NCI-H748 treated with DMSO at 0.1 percent for 48 hours (cell line): ENCODE results near the gene ZNF639.
"Not testable (repeated sequence)": the region's sequence is repeated elsewhere in the genome, so short reads cannot be mapped to it uniquely, and the experiment has no call there.

Source experiments
- DNase-seq: peaks from one replicate; lab custom pipeline; 2025; lab: John Stamatoyannopoulos, UW

The ZNF639 gene, protein sequence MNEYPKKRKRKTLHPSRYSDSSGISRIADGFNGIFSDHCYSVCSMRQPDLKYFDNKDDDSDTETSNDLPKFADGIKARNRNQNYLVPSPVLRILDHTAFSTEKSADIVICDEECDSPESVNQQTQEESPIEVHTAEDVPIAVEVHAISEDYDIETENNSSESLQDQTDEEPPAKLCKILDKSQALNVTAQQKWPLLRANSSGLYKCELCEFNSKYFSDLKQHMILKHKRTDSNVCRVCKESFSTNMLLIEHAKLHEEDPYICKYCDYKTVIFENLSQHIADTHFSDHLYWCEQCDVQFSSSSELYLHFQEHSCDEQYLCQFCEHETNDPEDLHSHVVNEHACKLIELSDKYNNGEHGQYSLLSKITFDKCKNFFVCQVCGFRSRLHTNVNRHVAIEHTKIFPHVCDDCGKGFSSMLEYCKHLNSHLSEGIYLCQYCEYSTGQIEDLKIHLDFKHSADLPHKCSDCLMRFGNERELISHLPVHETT

GRCh38 chr3:179322286-179323196, at the start of gene ZNF639:
Gene ZNF639, plus strand, starts transcription at chr3:179323031. Its CDS starts 5,263 bp downstream, at chr3:179328294.
- DNase-seq = peak; percentile 51

DNA sequence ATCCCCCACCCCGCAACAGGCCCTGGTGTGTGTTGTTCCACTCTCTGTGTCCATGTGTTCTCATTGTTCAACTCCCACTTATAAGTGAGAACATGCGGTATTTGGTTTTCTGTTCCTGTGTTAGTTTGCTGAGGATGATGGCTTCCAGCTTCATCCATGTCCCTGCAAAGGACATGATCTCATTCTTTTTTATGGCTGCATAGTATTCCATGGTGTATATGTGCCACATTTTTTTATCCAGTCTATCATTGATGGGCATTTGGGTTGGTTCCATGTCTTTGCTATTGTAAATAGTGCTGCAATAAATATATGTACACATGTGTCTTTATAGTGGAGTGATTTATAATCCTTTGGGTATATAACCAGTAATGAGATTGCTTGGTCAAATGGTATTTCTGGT, 48.4 kb upstream of the ZNF639 start:
- not testable (repeated sequence) for DNase-seq

- DNase-seq = no peak
Measured at GRCh38 chr3:179276001-179276400, 46.8 kb upstream of the ZNF639 start.

- DNase-seq = no peak
Measured at GRCh38 chr3:179276743-179277142, 46.1 kb upstream of the ZNF639 start.

DNA sequence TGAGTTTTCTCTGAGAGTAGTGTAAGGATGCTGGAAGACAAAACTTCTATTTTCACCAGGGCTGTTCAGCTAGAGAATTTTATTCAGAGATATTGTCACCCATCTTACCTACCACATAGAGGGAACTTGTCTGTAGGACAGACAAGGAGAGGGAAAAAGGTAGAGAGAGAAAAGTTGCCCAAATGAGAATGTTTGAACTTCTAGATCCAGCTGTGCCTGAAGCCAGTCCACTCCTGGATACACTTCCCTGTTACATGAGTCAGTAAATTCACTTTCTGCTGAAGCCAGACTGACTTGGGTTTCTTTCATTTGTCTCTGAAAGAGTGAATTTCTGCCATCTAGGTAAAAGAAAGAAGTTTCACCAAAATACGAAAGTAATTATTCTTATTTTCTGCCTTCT, 44.7 kb upstream of the ZNF639 start:
- no peak for DNase-seq

DNA sequence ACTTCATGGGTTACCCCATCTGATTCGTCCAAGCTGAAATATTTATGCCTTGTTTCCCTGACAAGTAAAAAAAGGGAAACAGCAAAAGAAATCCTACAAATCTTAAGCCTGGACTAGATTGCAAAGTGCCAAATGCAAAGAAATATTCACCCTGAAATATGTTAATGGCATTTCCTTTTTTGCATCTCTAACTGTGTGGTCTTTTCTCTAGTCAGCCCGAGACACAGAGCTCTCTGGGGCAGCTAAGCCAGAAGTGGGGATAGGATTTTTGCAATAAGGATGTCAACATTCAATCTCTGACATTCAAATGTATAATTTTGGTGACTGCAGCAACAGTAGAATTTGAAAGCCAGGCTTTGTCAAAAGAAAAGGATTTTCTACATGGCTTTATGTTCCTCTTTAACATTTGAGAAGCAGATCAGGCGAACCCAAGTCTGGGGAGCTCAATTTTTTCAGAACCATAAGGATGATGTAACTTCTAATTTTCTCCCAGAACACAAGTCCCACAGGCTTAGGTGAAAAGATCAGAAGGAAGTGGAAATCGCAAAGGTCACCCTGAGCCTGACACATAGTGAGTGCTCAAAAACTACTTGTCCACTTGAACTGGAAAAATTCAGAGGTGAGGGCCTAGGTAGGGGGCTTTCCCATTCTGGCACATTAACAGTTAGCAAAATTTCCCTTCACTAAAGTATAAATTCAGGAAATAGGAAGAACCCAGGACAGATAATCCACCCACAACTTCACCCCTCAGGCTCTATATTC, 43.7 kb upstream of the ZNF639 start:
- DNase-seq = no peak

DNA sequence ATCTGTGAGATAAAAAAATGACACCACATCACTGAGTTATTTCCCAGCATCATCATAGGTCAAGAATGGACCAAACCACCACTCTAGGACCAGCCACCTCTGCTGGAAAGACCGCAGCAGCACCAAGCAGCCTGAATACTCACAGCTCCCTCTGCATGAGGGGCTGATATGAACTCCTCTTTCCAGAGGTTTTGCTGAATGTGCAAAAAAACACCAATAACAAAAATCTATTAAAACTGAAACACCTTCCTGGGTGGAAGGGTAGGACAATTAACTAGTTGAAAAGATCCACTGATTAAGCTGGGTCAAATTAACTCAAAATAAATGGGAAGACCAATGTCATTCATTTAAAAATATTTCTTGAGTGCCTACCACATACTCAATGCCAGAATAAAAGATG, 43.0 kb upstream of the ZNF639 start:
- no peak for DNase-seq

DNA sequence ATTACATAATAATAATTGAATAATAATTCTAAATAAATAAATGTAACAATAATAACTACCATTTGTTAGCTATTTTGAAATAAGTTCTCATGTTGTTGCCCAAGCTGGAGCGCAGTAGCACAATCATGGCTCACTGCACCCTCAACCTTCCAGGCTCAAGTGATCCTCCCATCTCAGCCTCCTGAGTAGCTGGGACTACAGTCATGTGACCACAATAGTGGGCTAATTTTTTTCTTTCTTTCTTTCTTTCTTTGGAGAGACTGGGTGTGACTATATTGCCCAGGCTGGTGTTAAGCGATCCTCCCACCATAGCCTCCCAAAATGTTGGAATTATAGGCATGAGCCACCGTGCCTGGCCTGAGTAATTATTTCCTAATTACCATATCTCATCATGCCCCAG, 41.0 kb upstream of the ZNF639 start:
- DNase-seq = no peak

- no peak for DNase-seq
Measured at GRCh38 chr3:179286331-179286730, 36.5 kb upstream of the ZNF639 start.

DNA sequence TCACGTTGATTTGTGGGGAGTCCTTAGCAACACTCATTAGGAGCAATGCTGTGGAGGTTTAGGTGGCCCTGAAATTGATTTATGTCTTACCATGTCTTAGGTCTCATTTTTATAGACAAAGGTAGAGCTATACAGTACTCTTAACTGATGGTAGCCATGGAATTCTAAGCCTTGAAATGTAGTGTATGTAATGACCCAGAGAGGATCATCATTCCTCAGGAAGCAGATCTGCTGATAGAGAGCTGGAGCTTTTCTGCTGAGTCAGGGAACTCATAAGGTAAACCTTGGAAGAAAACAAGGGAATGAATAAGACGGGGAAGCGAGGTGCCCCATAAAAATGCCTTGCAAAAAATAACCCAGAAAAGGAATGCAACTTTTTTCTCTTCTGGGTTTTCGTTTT, 34.0 kb upstream of the ZNF639 start:
- DNase-seq = no peak

DNA sequence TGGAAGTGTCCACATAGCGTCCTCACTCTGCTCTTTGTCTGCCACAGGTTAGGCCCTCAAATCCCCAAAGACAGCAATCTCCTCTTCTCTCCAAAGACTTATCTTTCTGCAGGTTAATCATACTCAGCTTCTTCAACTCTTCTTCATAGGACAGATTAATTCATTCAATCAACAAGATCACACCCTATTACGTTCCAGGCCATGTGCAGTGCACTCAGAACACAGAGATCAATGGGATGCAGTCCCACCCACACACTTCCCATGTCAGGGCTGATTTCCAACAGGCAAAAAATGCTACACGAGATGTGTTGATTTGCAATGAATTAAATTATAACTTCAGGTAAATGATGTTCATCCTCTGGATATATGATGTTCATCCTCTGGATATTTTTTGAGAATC, 33.5 kb upstream of the ZNF639 start:
- no peak for DNase-seq

DNA sequence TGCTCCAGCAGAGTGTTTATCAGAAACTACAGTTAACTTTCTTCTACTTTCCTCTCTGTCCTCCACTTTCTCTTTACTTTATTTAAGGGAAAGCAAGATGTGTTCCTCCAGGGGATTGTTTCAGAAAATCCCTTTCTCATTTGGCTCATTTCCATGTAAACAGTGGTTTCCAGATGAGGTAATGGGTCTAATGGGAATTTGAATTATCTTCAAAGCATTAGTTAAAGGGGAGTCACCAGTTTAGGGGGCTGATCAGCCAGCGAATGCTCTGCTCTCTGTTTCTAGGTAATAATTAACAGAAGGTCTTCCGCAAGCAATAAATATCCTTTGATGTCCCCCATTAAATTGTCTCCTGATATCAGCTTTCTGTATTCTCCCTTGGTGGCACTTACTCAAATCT, 30.4 kb upstream of the ZNF639 start:
- DNase-seq = no peak

- DNase-seq = no peak
Measured at GRCh38 chr3:179297971-179298725, 24.7 kb upstream of the ZNF639 start.

DNA sequence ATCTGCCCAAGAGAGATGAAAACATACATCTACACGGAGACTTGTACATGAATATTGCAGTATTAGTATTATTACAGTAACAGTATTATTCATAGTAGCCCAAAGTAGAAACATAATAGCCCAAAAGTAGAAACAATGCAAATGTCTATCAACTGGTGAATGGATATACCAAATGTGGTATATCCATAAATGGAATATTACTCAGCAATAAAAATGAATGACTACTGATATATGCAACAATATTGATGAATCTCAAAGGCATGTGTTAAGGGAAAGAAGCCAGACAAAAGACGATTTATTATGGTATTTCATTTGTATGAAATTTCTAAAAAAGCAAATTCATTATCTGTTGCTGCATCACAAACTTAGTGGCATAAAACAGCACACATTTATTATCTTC, 23.5 kb upstream of the ZNF639 start:
- DNase-seq = no peak

DNA sequence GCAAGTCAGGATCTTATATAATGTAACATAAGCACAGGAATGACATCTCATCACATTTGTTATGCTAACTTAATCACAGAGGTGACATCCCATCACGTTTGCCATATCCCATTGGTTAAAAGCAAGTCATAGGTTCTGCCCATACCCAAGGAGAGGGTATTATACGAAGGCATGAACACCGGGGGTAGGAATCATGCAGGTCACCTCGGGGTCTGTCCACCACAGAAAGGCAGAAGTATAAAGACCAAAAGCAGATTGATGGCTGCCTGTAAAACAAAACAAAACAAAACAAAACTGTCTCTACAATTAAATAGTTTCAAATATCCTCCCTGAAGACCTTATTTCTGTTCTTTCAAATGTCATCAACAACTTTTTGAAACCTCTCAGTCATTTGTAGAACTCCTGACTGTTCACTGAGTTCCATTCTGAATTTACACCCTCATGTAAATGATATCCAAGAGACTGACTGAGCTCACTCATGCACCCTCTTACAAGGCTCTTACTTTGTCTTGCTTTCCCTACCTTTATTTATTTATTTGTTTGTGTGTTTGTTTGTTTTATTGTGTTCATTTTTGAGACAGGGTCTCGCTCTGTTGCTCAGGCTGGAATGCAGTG, 22.7 kb upstream of the ZNF639 start:
- DNase-seq = no peak

- DNase-seq = no peak
Measured at GRCh38 chr3:179301645-179302044, 21.2 kb upstream of the ZNF639 start.

DNA sequence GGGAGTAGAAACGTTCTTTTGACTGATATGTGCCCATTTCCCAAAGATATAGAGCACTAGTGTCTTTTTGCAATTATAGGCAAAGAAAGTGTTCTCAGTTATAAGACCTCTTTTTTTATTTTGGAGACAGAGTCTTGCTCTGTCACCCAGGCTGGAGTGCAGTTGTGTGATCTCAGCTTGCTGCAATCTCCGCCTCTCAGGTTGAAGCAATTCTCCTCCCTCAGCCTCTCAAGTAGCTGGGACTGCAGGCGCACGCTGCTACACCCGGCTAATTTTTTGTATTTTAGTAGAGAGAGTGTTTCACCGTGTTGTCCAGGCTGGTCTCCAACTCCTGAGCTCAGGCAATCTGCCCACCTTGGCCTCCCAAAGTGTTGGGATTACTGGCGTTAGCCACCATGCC, 20.7 kb upstream of the ZNF639 start:
- no peak for DNase-seq

- no peak for DNase-seq
Measured at GRCh38 chr3:179304605-179305004, 18.2 kb upstream of the ZNF639 start.

DNA sequence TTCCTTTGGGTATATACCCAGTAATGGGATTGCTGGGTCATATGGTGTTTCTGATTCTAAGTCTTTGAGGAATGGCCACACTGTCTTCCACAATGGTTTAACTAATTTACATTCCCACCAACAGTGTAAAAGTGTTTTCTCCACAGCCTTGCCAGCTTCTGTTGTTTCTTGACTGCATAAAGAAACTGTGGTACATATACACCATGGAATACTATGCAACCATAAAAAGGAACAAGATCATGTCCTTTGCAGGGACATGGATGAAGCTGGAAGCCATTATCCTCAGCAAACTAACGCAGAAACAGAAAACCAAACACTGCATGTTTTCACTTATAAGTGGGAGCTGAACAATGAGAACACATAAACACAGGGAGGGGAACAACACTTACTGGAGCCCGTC, 15.5 kb upstream of the ZNF639 start:
- DNase-seq = not testable (repeated sequence)

GRCh38 chr3:179308001-179308400, 14.8 kb upstream of the ZNF639 start:
- DNase-seq = no peak
